Osteocyte (in vitro differentiated cells): ENCODE measurements around the gene WDR6. TPM values are rescaled to one million over a fixed set of nuclear protein-coding genes. Genes with fewer than 3 reads are reported as not detected.

Source experiments
- DNase-seq: peaks from one replicate; pipeline ENCODE4 v3.0.0; 2021; ENCODE audit warnings: mixed read lengths; ENCODE audit not compliant: unreplicated experiment; ENCODE audit errors: extremely low spot score
- H3K27ac Mint-ChIP-seq: one replicate; pipeline ENCODE4 v1.8.0; 2021; ENCODE audit warnings: mild to moderate bottlenecking, mixed read lengths; ENCODE audit not compliant: unreplicated experiment
- H3K27me3 Mint-ChIP-seq: one replicate; pipeline ENCODE4 v1.8.0; 2021; ENCODE audit warnings: mixed read lengths; ENCODE audit not compliant: unreplicated experiment
- H3K36me3 Mint-ChIP-seq: one replicate; pipeline ENCODE4 v1.8.0; 2021; ENCODE audit warnings: mixed read lengths; ENCODE audit not compliant: unreplicated experiment
- H3K4me1 Mint-ChIP-seq: one replicate; pipeline ENCODE4 v1.8.0; 2021; ENCODE audit warnings: mixed read lengths; ENCODE audit not compliant: unreplicated experiment
- H3K4me3 Mint-ChIP-seq: one replicate; pipeline ENCODE4 v1.8.0; 2021; ENCODE audit warnings: mild to moderate bottlenecking, moderate library complexity, mixed read lengths; ENCODE audit not compliant: unreplicated experiment
- H3K9me3 Mint-ChIP-seq: one replicate; pipeline ENCODE4 v1.8.0; 2021; ENCODE audit warnings: mixed read lengths; ENCODE audit not compliant: unreplicated experiment
- CTCF ChIP-seq: fragments of 200-600 bp; sonication (generic); IDR thresholded peaks from 2 replicates; pipeline ENCODE4 v1.5.0; 2021; ENCODE audit warnings: antibody characterized with exemption, mild to moderate bottlenecking, moderate library complexity
- total RNA-seq: library from RNA; stranded (reverse); gene quantifications from 2 replicates; pipeline ENCODE4 v1.2.1, GENCODE V29; 2021

Gene WDR6
- total RNA-seq, 1 donor from 2014 or later = 236 TPM

DNA sequence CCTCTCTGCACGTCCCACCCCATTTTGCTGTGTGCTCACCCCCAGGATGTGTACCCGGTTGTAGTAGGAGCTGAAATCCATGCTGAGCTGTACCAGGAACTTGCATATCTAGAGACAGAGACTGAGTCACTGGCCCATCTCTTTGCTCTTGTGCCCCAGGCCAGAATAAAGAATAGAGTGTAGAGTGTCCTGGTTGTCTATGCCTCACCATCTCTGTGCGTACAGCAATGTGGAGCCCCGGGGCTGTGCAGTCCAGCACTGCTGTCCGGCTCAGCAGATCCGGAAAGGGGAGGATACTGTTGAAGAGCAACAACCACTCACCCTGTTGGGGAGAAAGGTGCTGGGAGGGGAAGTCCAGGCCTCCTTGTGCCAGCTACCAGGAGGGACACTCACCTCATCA is 8.6 kb downstream of the WDR6 start:
- Mint-ChIP-seq H3K9me3 (no peaks in the 10 kb centered on the region), H3K36me3 (peaks cover 18% of the 10 kb centered on the region), H3K4me1 (peaks cover 30% of the 10 kb centered on the region), H3K27ac (no peak overlapping the region), H3K27me3 (no peaks in the 10 kb centered on the region), H3K4me3 (peak overlapping the region; percentile 18)
- no peak for TF ChIP-seq CTCF
- no peak for DNase-seq

- Mint-ChIP-seq H3K9me3 (no peaks in the 10 kb centered on the region), H3K27me3 (no peaks in the 10 kb centered on the region), H3K27ac (no peak overlapping the region), H3K36me3 (peaks cover 18% of the 10 kb centered on the region), H3K4me3 (no peak overlapping the region), H3K4me1 (peaks cover 30% of the 10 kb centered on the region)
- no peak for TF ChIP-seq CTCF
- DNase-seq = no peak
These were observed 9.4 kb downstream of the WDR6 start for GRCh38 chr3:49016414-49017228.

GRCh38 chr3:49017229-49017970 is 10.2 kb downstream of the WDR6 start:
- no peaks in the 10 kb centered on the region for H3K9me3 Mint-ChIP-seq
- no peak for TF ChIP-seq CTCF
- peaks cover 30% of the 10 kb centered on the region for H3K4me1 Mint-ChIP-seq

DNA sequence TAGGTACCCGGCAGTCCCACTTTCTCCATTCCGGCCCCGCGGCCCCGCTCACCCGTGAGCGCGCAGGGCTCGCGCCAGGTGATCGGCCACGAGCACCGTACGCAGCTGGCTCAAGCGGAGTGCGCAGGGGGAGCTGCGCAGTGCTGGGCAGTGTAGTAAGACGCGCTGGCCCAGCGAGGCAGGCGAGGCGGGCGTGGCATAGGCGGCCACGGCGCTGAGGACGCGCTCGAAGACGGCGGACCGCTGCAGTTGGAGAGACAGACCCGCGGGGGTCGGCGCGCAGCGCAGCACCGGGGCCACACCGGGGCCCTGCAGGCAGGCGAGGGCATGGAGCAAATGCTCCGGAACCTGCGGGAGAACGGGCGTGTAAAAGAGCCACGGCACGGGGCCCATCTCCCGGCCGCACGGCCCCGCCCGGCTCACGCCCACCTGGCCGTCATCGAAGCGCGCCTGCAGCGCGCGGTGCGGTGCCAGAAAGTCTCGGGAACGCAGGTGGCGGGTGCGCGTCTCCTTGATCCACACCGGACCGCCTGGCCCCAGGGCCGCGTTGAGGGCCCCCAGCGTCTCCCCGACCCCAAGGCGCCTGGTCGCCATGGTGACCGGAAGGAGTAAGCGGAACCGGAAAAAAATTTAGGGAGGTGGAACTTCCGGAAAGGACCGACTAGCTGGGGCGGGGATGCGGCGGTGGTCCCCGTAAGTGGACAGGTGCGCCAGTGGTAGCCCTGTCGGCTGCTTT is 10.9 kb downstream of the WDR6 start, which contains the start of gene DALRD3:
TSS of gene DALRD3 (minus strand) at position 610 of the 736 bp plus-strand sequence. CDS start at position 594, 16 bp downstream.
- Mint-ChIP-seq H3K36me3 (peaks cover 18% of the 10 kb centered on the region), H3K27me3 (no peaks in the 10 kb centered on the region), H3K27ac (peak within 1 kb of the TSS; percentile 88), H3K9me3 (no peaks in the 10 kb centered on the region), H3K4me3 (peak within 1 kb of the TSS; percentile 90), H3K4me1 (peaks cover 37% of the 10 kb centered on the region)
- TF ChIP-seq CTCF = no peak
- no peak for DNase-seq

More at GRCh38 chr3:49017229-49017970, 10.2 kb downstream of the WDR6 start:
- Mint-ChIP-seq H3K27ac (peak overlapping the region; percentile 52), H3K27me3 (no peaks in the 10 kb centered on the region), H3K36me3 (peaks cover 15% of the 10 kb centered on the region), H3K4me3 (peak overlapping the region; percentile 90)
- DNase-seq = no peak
